Measurements from ENCODE around the gene STK24.

Gene STK24

GRCh38 chr13:98556968-98557631 is 19.8 kb downstream of the STK24 start:
- no peak for DNase-seq (ENCODE audit: low read depth in 2 of 2)

- no peak for DNase-seq (ENCODE audit: low read depth in 2 of 2)
Observed at GRCh38 chr13:98556142-98556816, 20.6 kb downstream of the STK24 start.

GRCh38 chr13:98549728-98550317 is 27.1 kb downstream of the STK24 start:
- no peak for DNase-seq (ENCODE audit: low read depth in 2 of 2)

GRCh38 chr13:98549006-98549727 is 27.7 kb downstream of the STK24 start:
- DNase-seq (ENCODE audit: low read depth in 2 of 2): no peak

GRCh38 chr13:98548230-98548629 is 28.7 kb downstream of the STK24 start:
- no peak for DNase-seq (ENCODE audit: low read depth in 2 of 2)

- DNase-seq (ENCODE audit: low read depth in 2 of 2): no peak
Observed at GRCh38 chr13:98547455-98547854, 29.5 kb downstream of the STK24 start.

GRCh38 chr13:98546402-98546801 is 30.5 kb downstream of the STK24 start:
- DNase-seq (ENCODE audit: low read depth in 2 of 2): no peak

- no peak for DNase-seq (ENCODE audit: low read depth in 2 of 2)
Observed at GRCh38 chr13:98544104-98544710, 32.7 kb downstream of the STK24 start.

- no peak for DNase-seq (ENCODE audit: low read depth in 2 of 2)
Observed at GRCh38 chr13:98543378-98544103, 33.4 kb downstream of the STK24 start.

GRCh38 chr13:98542568-98543377 is 34.1 kb downstream of the STK24 start:
- no peak for DNase-seq (ENCODE audit: low read depth in 2 of 2)

- no peak for DNase-seq (ENCODE audit: low read depth in 2 of 2)
Observed at GRCh38 chr13:98541701-98542203, 35.2 kb downstream of the STK24 start.

- no peak for DNase-seq (ENCODE audit: low read depth in 2 of 2)
Observed at GRCh38 chr13:98541191-98541590, 35.7 kb downstream of the STK24 start.

GRCh38 chr13:98540476-98540875 is 36.4 kb downstream of the STK24 start:
- no peak for DNase-seq (ENCODE audit: low read depth in 2 of 2)

- no peak for DNase-seq (ENCODE audit: low read depth in 2 of 2)
Observed at GRCh38 chr13:98539666-98540065, 37.2 kb downstream of the STK24 start.

GRCh38 chr13:98538876-98539275 is 38.0 kb downstream of the STK24 start:
- no peak for DNase-seq (ENCODE audit: low read depth in 2 of 2)

GRCh38 chr13:98537740-98538139 is 39.2 kb downstream of the STK24 start:
- no peak for DNase-seq (ENCODE audit: low read depth in 2 of 2)

- DNase-seq (ENCODE audit: low read depth in 2 of 2): no peak
Observed at GRCh38 chr13:98537306-98537705, 39.6 kb downstream of the STK24 start.

- DNase-seq (ENCODE audit: low read depth in 2 of 2): no peak
Observed at GRCh38 chr13:98536729-98537128, 40.2 kb downstream of the STK24 start.

GRCh38 chr13:98535501-98536354 is 41.2 kb downstream of the STK24 start:
- no peak for DNase-seq (ENCODE audit: low read depth in 2 of 2)
